Measurements from ENCODE around the gene GTSE1.
"Not testable (repeated sequence)": the region's sequence is repeated elsewhere in the genome, so short reads cannot be mapped to it uniquely, and the experiment has no call there.

GTSE1 gene

DNA sequence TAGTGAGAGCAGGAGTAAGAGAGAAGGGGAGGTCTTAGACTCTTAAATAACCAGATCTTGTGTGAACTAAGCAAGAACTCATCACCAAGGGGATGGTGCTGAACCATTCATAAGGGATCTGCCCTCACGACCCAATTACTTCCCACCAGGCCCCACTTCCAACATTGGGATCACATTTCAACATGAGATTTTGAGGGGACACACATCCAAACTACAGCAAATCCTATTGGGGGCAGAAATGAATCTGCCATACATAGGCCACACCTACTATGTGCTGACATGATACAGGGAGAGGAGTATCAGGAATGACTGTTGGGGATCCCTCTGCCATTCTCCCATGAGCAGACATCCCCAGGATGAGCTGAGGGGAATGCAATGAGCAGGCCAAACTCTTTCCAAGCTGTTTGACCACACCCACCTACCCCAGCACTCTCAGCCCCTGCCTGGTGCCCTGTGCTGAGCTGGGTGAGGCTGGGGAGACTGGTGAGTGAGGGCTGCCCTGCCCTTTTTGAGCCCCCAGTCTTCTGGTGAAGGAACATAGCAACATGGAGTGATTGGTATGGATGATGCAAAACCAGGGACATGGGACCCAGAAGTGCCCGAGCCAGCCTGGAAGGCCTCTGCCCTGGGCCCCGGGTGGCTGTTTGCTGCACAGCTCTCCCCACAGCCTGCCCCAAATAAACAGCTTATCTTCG, 1.2 kb upstream of the GTSE1 start:
- DNase-seq = no peak

DNA sequence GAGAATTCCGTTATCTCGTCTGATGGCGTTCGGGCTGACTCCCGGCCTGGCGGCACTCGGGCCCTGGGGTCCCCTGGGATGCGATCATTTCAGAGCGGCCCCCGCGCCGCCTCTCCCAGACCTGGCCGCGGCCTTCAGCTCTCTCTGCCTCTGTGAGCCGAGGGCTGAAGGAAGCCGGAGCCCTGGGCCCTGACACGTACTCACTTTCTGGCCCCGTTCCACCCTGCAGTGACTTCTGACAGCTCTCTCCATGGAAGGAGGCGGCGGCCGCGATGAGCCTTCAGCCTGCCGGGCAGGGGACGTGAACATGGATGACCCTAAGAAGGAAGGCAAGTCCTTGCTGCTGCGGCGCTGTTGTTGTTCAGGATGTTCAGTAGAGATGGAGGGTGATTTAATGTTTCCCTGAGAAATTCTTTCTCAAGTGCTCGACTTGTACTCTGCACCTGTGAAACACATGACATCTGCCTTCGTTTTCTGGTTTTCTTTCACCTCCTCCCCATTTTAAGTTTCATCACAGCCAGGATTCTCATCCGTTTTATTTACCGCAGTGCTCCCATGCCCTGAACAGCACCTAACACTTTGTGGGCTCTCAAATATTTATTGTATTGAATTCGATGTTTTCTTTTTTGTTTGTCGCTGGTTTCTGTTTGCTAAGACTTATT, 612 bp downstream of the GTSE1 start:
- no peak for DNase-seq

DNA sequence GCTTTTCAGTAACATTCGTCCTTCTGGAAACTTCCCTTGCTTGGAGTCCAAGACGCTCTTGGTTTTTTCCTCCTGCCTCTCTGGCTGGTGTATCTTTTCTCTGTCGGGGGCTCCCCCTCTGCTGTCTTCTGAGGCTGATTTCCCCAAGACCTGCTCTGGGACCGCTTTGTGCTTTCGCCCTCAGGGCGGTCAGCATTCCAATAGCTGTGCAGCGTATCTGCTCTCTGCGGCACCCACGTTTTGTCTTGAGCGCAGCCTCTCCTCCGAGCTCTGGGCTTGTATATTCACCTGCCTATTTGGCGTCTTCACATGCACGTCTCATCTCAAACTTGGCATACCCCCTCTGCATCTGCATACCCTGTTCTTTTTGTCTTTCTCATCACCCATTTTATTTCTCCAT, 2.4 kb downstream of the GTSE1 start:
- DNase-seq = no peak

DNA sequence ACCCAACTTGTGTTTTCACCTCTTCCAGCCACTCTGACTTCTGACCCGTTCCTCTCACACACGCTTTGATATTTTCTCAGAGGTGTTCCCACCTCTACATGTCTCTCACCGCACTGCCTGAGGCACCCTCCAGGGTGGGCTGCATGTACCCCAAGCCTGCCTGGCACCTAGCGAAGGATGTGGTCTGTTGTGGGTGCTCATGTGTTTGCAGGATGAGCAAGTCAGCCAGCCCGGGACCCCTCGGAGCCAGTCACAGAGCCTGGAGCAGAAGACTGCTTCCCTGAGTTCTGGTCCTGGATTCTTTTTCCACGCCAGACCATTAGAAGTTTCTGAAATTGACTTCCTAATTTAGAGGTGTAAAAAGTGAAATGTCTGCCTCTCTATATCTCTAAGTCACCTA, 3.8 kb downstream of the GTSE1 start:
- no peak for DNase-seq

DNA sequence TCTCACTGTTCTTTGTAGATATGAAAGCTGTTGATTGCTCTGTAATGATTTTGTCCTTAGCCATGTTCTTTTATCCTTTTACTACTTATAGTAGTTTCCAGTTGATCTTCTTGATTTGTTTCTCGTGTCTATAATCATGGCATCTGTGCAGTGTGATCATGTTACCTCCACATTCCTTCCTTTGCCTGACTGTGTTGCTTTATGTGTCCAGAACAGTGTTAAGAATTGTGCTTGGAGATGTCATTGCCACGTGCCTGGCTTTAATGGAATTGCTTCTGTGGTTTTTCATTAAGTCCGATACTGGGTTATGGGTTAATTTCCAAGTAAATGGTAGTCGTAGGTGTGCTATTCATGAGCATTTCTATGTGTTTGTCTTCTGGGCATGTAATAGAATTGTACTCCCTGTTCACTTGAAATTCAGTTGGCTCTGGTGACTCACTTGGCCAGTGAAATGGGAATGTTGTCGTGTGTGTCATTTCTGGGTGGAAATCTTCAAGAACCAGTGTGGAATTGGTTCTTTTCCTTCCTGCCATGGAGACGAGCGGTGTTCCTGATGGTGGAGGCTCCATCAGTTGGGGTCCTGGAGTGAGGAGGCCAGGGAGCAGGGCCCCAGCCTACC, 6.8 kb downstream of the GTSE1 start:
- no peak for DNase-seq

DNA sequence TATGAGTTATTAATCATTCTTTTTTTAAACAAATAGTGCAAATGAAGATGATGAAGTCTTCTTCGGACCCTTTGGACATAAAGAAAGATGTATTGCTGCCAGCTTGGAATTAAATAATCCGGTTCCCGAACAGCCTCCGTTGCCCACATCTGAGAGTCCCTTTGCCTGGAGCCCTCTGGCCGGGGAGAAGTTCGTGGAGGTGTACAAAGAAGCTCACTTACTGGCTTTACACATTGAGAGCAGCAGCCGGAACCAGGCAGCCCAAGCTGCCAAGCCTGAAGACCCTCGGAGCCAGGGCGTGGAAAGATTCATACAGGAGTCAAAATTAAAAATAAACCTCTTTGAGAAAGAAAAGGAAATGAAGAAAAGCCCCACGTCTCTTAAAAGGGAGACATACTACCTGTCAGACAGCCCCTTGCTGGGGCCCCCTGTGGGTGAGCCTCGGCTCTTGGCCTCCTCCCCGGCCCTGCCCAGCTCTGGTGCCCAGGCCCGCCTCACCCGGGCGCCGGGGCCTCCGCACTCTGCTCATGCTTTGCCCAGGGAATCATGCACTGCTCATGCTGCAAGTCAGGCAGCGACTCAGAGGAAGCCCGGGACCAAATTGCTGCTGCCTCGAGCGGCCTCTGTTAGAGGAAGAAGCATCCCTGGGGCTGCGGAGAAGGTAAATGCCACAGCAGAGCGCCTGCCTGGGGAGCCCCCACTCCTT, 11.8 kb downstream of the GTSE1 start:
- no peak for DNase-seq

DNA sequence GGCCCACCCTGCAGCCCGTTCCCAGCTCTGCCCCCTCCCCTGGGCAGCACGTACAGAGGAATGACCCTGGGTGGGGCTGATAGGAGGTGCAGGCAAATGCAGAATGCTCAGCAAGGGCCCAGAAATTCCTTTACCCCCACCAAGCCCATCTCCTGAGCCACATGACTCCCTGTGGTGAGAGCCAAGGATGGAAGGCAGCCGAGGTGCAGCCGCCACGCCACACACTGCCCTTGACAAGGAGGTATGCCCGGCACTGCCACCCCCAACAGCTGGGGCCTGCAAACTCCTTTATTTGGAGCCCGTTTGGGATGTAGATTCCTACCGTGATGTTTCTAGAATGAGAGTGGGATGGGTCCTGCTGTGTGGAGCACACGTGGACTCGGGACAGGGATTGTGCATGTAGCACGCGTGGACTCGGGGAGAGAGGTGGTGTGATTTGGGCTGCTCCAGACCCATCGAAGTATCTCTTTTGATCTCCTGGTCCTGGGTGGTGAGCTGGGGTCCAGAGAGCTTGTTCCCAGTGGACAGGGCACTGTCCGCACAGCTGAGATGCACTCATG, 12.9 kb downstream of the GTSE1 start:
- no peak for DNase-seq

DNA sequence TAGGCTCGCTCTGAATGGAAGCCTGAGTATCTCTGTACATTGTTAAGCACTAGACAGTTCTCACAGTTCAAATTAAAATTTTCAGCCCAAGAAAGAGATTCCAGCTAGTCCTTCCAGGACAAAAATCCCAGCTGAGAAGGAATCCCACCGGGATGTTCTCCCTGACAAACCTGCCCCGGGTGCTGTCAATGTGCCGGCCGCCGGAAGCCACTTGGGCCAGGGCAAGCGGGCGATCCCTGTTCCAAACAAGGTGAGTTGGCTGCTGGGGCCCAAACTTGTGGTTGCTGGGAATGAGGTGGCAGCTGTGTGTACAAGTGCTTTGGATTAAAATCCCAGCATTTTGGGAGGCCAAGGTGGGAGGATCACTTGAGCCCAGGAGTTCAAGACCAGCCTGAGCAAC, 15.4 kb downstream of the GTSE1 start:
- DNase-seq = no peak

DNA sequence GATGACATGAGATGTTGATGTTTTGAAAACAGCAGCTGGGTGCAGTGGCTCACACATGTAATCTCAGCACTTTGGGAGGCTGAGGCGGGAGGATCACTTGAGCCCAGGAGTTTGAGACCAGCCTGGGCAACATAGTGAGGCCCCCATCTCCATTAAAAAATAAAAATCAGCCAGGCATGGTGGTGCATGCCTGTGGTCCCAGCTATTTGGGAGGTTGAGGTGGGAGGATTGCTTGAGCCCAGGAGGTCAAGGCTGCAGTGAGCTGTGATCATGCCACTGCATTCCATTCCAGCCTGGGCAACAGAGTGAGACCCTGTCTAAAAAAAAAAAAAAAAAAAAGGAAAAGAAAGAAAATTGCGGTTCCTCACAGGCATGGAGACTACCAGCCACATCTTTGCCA, 16.2 kb downstream of the GTSE1 start:
- DNase-seq = not testable (repeated sequence)

DNA sequence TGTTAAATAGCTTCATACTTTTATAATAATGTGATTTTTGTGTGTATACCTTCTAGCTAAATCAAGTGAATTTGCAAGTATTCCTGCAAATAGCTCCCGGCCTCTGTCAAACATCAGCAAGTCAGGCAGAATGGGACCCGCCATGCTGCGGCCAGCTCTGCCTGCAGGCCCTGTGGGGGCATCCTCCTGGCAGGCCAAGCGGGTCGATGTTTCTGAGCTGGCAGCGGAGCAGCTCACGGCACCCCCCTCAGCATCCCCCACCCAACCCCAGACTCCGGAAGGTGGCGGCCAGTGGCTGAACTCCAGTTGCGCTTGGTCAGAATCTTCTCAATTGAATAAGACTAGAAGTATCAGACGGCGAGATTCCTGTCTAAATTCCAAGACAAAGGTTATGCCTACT, 19.3 kb downstream of the GTSE1 start:
- DNase-seq = no peak

DNA sequence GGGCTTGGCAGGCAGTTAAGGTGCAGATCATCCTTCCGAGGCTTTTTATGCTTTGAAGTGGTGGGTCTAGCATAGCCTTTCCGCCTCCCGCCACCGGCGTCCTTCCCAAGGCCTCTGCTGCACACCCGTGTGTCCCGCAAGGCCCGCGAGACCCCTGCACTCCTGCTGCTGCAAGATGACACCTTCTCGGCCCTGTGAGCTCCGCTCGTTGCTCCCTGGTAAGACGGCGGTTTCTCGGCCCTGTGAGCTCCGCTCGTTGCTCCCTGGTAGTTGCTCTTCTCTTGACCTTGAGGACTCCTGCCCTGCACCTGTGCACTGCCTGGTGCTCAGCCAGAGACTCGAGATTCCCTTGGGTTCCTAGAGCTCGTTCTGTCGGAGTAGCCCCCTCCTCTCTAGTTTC, 21.0 kb downstream of the GTSE1 start:
- no peak for DNase-seq

DNA sequence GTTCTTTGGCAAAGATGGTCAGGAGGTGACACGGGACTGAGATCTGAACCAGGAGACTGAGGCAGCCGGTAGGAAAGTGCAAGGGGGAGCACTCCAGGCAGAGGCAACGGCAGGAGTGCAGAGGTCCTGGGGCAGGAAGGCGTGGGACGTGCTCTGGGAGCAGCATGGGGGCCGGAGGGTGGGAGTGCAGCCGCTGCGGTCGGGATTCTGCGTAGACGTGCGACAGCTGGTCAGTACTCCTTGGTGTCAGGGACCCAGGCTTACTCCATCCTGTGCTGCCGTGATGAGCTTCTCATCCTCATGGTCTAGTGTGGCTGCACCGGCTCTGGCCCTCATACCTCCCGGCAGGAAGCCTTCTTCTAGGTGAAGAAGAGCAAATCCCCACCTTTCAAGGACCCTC, 21.9 kb downstream of the GTSE1 start:
- DNase-seq = no peak

DNA sequence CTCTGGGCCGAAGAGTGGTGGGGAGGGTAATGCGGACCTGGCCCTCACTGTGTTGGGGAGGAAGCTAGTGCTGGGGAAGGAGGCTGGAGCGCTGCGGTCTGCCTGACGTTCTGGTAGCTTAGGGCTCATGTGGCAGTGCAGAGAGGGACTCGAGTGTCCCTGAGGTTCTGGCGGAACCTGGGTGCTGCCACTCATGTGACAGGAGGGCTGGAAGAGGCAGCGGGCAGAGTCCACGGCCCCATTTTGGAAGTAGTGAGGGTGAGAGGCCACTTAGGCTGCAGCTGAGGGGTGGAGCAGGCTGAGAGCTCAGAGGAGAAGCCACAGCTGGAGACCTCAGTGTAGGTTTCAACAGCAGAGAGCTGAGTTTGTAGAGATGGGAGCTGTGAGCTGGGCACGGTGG, 22.6 kb downstream of the GTSE1 start:
- no peak for DNase-seq

DNA sequence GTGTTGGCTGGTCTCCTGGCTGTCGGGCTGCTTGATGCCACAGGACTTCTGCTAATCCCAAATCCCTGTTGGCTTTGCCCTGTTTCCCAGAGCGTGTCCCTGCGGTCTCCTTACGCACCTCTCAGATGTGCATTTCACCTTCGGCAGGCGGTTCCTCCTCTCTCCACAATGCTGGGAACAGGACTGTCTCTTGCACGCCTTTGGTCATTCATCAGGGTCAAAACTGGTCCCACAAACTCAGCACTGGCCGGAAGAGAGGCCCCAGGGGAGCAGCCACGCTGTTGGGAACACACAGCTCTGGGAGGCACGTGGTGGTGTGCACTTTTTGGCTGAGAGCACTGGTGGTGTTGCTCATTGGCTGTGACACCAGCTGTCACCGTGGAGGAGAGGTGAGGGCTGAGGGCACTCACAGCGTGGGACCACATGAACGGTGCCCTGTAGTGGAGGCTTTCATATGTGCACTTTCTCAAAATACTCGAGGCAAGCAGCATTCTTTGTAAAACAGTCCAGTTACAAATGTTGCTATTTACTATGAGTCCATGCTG, 23.6 kb downstream of the GTSE1 start:
- DNase-seq = no peak

DNA sequence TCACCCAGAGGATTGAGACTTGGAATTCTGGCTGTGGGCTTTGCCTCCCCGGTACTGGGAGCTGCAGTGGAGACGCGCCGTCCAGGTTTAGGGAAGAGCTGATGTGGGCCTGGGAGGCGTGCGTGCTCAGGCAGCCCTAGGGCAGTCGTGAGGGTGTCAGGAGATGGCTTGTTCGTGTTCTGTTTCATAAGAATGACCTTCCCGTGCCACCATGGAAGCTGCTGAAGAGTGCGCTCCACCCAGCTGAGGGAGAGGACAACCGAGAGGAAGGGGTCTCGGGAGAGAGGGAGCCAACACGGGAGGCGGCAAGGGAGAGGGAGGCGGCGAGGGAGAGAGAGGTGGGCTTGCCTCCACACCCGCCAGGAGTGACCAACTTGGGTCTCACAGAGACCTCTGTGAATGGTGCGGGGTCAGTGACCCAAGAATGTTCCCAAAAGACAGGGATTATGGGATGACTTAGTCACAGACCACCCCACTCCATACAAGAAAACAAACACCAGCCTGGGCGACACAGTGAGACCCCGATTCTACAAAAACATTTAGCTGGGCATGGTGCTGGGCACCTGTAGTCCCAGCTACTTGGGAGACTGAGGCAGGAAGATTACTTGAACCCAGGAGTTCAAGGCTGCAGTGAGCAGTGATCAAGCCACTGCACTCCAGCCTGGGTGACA, 24.2 kb downstream of the GTSE1 start:
- DNase-seq = no peak

DNA sequence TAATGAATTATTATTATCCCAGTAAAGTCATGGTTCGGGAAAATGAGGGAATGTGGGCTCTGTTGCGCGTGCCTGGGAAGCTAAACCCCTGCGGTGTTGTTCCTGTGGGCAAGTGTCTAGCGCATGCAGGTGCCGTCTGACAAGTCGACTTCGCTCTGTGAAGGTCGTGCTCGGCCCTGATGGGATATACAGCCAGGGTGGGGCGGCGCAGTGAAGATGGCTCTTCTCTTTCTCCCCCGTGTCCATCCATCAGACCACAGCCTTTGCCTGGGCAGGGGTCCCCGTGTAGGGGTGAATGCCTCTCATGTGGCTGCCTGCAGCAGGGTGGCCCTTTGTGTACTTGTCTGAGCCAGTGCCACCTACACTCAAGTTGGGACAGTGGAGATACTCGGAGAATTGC, 26.0 kb downstream of the GTSE1 start:
- DNase-seq = no peak

DNA sequence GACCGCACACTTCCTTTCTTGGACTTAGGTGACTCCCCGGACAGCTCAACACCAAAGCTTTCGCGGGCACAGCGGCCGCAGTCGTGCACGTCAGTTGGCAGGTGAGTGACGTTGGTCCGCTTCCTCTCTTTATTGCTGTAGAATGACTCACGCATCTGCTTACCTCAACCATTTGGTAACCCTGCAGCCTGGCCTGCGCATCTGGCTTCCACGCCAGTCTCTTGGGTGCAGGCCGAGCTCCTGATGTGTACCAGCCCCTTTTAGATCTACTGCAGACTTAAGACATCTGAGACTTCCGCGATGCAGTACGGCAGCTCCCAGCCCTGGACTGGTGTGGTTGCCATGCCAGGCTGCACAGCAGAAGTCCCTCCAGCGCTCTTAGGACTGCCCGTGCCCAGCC, 26.5 kb downstream of the GTSE1 start:
- DNase-seq = no peak

DNA sequence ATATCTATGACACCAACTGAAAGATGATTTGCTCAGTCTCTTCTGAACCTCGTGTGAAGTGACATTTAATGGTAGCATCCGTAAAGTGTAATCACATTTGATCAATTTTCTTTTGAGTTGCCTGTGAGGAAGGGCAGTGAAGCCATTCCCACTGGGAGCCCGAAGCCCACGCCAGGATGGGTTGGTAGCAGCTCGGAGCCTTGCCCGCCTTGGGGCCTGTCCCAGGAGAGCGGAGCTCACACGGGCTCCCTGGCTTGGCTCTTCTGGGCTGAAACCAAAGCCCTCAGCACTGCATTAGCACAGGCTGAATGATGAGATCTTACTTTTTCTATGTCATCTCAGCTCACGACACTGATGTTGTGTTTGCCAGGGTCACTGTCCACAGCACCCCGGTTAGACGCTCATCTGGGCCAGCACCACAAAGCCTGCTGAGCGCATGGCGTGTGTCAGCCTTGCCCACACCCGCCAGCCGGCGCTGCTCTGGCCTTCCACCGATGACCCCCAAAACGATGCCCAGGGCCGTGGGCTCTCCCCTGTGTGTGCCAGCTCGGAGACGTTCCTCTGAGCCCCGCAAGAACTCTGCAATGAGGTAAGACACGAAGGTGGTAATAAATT, 29.5 kb downstream of the GTSE1 start:
- no peak for DNase-seq

DNA sequence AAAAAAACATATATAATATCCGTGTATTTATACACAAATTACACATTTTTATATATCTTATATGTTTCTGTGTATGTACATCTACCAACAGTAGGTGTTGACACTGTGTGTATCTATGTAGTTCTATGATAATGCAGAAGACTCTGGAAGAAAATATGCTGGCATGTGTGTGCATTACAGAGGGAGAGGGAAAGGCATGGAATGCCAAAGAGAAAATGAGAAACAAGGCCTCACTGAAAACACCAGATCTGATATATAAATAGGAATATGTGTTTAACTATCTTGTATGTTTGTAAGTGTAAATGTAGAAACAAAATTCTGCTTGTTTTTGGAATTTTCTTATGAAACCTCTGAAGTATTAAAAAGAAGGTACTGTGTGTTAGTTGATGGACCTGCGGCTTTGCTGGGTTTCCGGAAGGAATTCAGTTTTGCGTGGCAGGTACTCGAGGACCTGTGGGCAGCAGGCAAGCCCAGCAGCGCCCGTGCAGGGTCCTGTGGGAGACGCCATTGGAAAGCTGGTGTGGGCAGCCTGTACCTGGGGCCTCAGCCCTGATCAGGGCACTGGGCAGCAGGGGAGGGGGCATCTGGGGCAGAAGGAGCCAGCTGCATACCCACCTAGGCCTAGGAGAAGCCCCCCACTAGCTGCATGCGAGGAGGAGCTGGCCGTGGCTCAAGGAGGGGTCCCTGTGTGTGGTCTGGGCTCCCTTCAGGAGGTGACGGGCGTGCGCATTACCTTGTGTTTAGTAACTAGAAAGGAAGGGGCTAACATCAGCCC, 31.2 kb downstream of the GTSE1 start:
- no peak for DNase-seq

DNA sequence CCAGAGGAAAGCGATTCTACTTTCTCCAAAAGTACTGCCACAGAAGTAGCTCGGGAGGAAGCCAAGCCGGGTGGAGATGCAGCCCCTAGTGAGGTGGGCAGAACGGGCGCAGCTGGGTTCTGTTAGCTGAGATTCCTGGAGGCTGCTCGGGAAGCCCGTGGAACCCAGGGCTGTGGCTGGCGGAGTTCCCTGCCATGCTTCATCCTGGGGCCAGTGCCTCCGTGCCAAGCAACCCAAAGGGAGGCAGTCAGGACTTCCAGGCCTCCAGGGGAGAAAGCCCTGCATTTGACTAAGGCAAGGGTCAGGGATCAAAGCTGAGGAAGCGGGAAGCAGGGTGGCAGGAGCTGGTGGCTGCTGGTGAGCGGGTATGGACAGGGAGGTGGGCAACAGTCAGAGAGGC, 32.1 kb downstream of the GTSE1 start:
- no peak for DNase-seq

DNA sequence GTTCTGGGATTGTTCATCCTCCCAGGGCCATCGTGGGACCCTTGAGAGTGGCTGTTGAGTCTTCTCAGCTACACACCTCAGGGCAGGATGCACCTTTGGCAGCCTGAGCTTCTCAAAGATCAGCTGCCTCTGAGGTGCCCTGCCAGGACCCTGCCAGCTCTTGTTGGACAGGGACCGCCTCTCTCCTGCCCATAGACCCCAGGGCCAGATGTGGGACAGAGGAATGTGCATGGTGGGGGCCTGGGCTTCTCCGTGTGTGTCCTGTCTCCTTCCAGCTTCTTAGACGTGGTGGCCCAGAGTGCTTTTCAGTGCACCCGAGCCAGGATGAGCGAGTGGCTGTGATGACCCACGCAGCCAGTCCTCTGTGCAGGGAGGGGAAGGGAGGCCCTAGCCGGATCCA, 32.9 kb downstream of the GTSE1 start:
- DNase-seq = no peak

DNA sequence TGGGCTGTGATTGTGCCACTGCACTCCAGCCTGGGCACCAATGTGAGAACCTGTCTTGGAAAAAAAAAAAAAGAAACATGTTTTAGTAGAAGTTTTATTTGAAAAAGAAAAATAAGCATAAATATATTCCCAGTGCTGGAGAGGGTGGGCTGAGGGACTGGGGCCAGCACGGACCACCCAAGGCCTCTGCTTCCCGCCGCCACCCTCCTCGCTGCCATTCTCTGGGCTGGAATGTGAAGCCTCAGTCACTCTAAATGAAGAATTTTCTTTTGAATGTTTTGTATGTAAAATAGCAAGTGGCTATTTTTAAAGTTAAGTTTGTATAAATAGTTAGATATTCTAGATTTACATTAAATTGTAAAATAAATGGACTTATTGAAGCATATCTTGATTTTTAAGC, 33.8 kb downstream of the GTSE1 start:
- DNase-seq = no peak

Data from NCI-H1417 treated with DMSO at 0.1 percent for 48 hours (cell line).